ENCODE results near the gene BACH1. TPM values are rescaled to one million over a fixed set of nuclear protein-coding genes. Genes with fewer than 3 reads are reported as not detected.

The BACH1 gene
- total and polyA plus RNA-seq, 2 of the 8 experiments (the other 6 are each of a cell fraction or from before 2014, with no cell fraction given), result 6.9 to 50.7 TPM

DNA sequence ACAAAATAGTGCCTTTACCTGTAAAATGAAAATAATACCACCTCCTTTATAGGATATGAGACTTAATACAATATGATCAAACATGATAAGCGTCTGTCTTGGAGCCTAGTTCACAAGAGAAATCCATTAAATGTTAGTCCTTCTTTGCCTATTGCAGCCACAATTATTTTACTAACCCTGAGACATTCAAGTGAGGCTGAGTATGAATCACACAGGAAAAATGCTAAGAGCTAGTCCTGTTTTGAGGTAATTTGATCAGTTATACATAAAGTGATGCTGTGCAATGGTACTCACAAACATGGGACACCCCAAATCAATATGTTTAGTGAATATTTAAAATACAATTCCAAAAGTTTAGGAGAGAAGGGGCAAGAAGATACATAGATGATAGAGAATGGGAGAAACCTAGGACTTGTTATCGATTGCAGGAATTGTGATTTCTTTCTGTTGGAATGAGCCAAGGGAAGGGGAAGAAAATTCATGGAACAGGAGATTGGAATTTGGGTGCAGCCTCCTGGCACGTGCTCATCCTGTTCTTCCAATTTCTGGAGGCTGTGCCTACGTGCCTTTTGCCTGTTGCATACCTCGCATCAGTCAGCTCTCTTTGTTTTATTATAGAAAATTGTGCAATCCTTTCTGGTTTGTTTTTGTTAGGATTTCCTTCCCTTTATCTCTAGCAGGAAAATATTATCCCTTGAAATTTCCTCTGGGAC is 39.9 kb upstream of the BACH1 start (continued):
- no peak for TF ChIP-seq CHD7 (IDR thresholded peaks at IDR 0.05; ENCODE audit: insufficient replicate concordance, low read length)
- no peak for TF ChIP-seq EP300 (IDR thresholded peaks at IDR 0.05; ENCODE audit: borderline replicate concordance in 1 of 2, low read depth in 2 of 2, low read length in 2 of 2)
- TF ChIP-seq SIX5 (IDR thresholded peaks at IDR 0.05; ENCODE audit: low read depth, low read length), result no peak
- TF ChIP-seq SP2 (IDR thresholded peaks at IDR 0.05; ENCODE audit: low read length), result no peak
- no peak for TF ChIP-seq SUZ12 (IDR thresholded peaks at IDR 0.05; ENCODE audit: low read length)
- TF ChIP-seq CEBPB (IDR thresholded peaks at IDR 0.05; ENCODE audit: low read depth, low read length), result no peak
- TF ChIP-seq BACH1 (IDR thresholded peaks at IDR 0.05; ENCODE audit: low read length), result no peak
- TF ChIP-seq SP1 (IDR thresholded peaks at IDR 0.05; ENCODE audit: low read depth, low read length), result no peak
- no peak for TF ChIP-seq TCF12 (IDR thresholded peaks at IDR 0.05; ENCODE audit: low read depth, low read length)
- no peak for TF ChIP-seq EGR1 (IDR thresholded peaks at IDR 0.05; ENCODE audit: borderline replicate concordance, low read depth, low read length)

All from H1 (cell line).